K562 (cell line): ENCODE measurements around the gene MYMX. TPM values are rescaled to one million over a fixed set of nuclear protein-coding genes. Genes with fewer than 3 reads are reported as not detected.

Experiments
- ATF1 ChIP-seq, 2 experiments: fragments of 450-650 bp in 1 of 2; IDR thresholded peaks; 2 replicates each; pipeline ENCODE4 v1.6.1; 2016; ENCODE audit warnings: missing compliant biosample characterization in 1 of 2, missing genetic modification characterization in 1 of 2
- HDAC1 ChIP-seq, 2 experiments: fragments of 450-650 bp; IDR thresholded peaks; 2 replicates each; pipeline ENCODE4 v1.6.1; 2016 to 2017; ENCODE audit warnings: inconsistent platforms in 1 of 2, mild to moderate bottlenecking in 1 of 2, moderate library complexity in 1 of 2
- HMGXB4 ChIP-seq: sonication (generic); formaldehyde crosslinking; IDR thresholded peaks from 2 replicates; pipeline ENCODE4 v1.8.1; 2023; ENCODE audit warnings: mild to moderate bottlenecking, missing genetic modification reagents
- KLF16 ChIP-seq: IDR thresholded peaks from 2 replicates; pipeline ENCODE4 v1.6.1; 2016; ENCODE audit warnings: antibody characterized with exemption
- MBD2 ChIP-seq: sonication (generic); IDR thresholded peaks from 2 replicates; pipeline ENCODE4 v1.6.1; 2016; ENCODE audit warnings: low read depth, borderline replicate concordance
- MEF2A ChIP-seq: IDR thresholded peaks from 2 replicates; pipeline ENCODE4 v1.6.1; 2011; ENCODE audit warnings: low read depth, mild to moderate bottlenecking, low read length, moderate library complexity; ENCODE audit not compliant: control insufficient read depth
- MGA ChIP-seq: fragments of 450-650 bp; IDR thresholded peaks from 2 replicates; pipeline ENCODE4 v1.6.1; 2016; ENCODE audit warnings: mild to moderate bottlenecking, moderate library complexity
- NRF1 ChIP-seq, 2 experiments: fragments of 450-650 bp; IDR thresholded peaks in 1 of 2; conservative IDR thresholded peaks in 1 of 2; 2 replicates each; pipeline ENCODE4 v1.6.1; 2014; ENCODE audit warnings: mild to moderate bottlenecking in 2 of 2
- PCBP1 ChIP-seq: fragments of 200-400 bp; formaldehyde crosslinking; IDR thresholded peaks from 2 replicates; pipeline ENCODE4 v1.6.1; 2018; ENCODE audit warnings: mild to moderate bottlenecking, low read depth, low read length; ENCODE audit not compliant: poor library complexity, severe bottlenecking
- POLR2B ChIP-seq: fragments of 450-650 bp; IDR thresholded peaks from 2 replicates; pipeline ENCODE4 v1.6.1; 2018; ENCODE audit warnings: low read depth; ENCODE audit not compliant: partially characterized antibody
- TFAM ChIP-seq: fragments of 250-450 bp; sonication (Bioruptor Pico); conservative IDR thresholded peaks from 2 replicates; pipeline ENCODE4 v1.5.0; 2021; ENCODE audit warnings: mild to moderate bottlenecking, moderate library complexity
- ZKSCAN1 ChIP-seq: fragments of 150-350 bp; IDR thresholded peaks from 2 replicates; pipeline ENCODE4 v1.6.1; 2016; ENCODE audit warnings: low read depth, low read length
- polyA plus RNA-seq, 8 experiments: library from polyadenylated mRNA; depleted of rRNA in 4 of 8; stranded (reverse) in 5 of 8; unstranded in 3 of 8; fragments of >200 nt; fragmentation: Nextera tagmentation in 2 of 8; fragmentation: Illumina TruSeq in 1 of 8; extraction: Ambion mirVana in 2 of 8; extraction: Trizol in 1 of 8; gene quantifications; 2 replicates each; pipeline versions ENCODE4 v1.2.1 to v1.2.3, GENCODE V29; 2011 to 2014; ENCODE audit warnings: inconsistent platforms in 1 of 8, missing spikeins in 1 of 8
- total RNA-seq, 7 experiments: library from RNA; depleted of rRNA in 6 of 7; stranded (reverse); fragments of >200 nt in 6 of 7; fragmentation: Illumina TruSeq in 2 of 7; extraction: Trizol in 2 of 7; gene quantifications; 2 replicates each; pipeline versions ENCODE4 v1.2.1 to v1.2.3, GENCODE V29; 2011 to 2021; ENCODE audit warnings: low replicate concordance in 1 of 7

MYMX gene
- total and polyA plus RNA-seq, 9 of the 15 experiments (the other 6 are each of a cell fraction or from before 2014, with no cell fraction given), result 0.12 TPM; not detected in 8

DNA sequence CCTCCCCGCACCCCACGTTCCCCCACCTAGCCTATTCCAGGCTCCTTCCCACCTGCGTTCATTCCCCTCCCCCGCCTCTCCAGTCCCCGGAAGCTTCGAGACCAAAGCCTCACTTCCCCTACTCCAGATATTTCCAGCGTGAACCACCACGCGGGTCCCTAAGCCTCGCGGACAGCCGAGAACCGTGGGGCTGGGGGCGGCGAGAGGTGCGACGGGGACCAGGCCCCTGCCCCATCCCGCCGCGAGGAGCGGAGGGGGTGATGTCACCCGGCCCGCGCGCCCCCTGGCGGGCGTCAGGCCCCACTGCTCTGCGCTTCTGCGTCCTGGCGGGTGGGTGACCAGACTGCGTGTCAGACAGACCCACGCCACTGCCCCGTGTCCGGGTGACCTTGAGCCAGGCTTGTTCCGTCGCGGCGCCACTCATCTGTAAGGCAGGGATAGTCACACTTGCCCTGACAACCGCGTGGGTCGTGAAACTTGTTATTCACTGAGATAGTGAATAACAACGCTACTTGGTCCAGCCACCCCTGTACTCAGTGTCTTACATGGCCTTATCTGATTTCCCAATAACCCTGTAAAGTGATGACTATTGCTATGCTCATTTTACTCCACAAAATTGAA is 21.2 kb downstream of the MYMX start (continued):
- TF ChIP-seq MEF2A, result no peak
- no peak; the same call in 1 of the 2 replicates for TF ChIP-seq ZKSCAN1
- TF ChIP-seq HDAC1 (IDR thresholded peaks at IDR 0.05), result peak; percentile 64 to 76; a peak in 3 of 4 replicates
- TF ChIP-seq NRF1 (conservative IDR thresholded peaks at IDR 0.05 in 1 of 2, IDR thresholded peaks at IDR 0.05 in 1 of 2), result peak in 1 of 2 experiments; percentile 31; a peak in 2 of 4 replicates
- TF ChIP-seq MGA, result peak; percentile 79
- no peak for TF ChIP-seq TFAM (CRISPR knock-in tag)
- peak; percentile 33; the same call in 1 of the 2 replicates for TF ChIP-seq MBD2
- TF ChIP-seq PCBP1, result peak; percentile 68
- 0 out of 2 replicates have a peak, but pooled peaks have one; percentile 52 for TF ChIP-seq HMGXB4
- no peak; the same call in 1 of the 2 replicates for TF ChIP-seq ATF1 (CRISPR knock-in tag; IDR thresholded peaks at IDR 0.05)
- TF ChIP-seq ATF1 (tag; IDR thresholded peaks at IDR 0.05), result peak; percentile 95
- TF ChIP-seq KLF16, result 0 out of 2 replicates have a peak, but pooled peaks have one; percentile 4
- peak; percentile 85 for TF ChIP-seq POLR2B
